Aorta (tissue), 5 donors: ENCODE measurements around the gene ADRA1B. TPM values are rescaled to one million over a fixed set of nuclear protein-coding genes. Genes with fewer than 3 reads are reported as not detected.
A peak's percentile ranks its signal among the peaks of the same experiment; 100 is the strongest.

Source experiments
- ATAC-seq: fragments of 200-7000 bp; cut with Tn5 transposase; one replicate; pipeline ENCODE4 v1.9.1; 2022; ENCODE audit warnings: moderate library complexity; ENCODE audit not compliant: low FRiP score
- DNase-seq, 2 donors: peaks; one replicate each; pipeline ENCODE4 v3.0.0-alpha.2; 2020
- H3K27ac ChIP-seq, 2 donors: one replicate each; pipeline ENCODE4 v1.5.1; 2013; ENCODE audit warnings: low read length in 2 of 2, mild to moderate bottlenecking in 2 of 2, moderate library complexity in 2 of 2, control low read depth in 1 of 2, inconsistent platforms in 1 of 2, low read depth in 1 of 2
- H3K27me3 ChIP-seq, 2 donors: one replicate each; pipeline ENCODE4 v1.6.1; 2013; ENCODE audit warnings: control low read depth in 1 of 2, low read length in 1 of 2, mild to moderate bottlenecking in 1 of 2, moderate library complexity in 1 of 2; ENCODE audit not compliant: insufficient read depth in 2 of 2, control insufficient read depth in 1 of 2
- H3K36me3 ChIP-seq, 2 donors: one replicate each; pipeline ENCODE4 v1.6.1; 2013; ENCODE audit warnings: control low read depth in 1 of 2, low read length in 1 of 2, mild to moderate bottlenecking in 1 of 2; ENCODE audit not compliant: insufficient read depth in 2 of 2, control insufficient read depth in 1 of 2
- H3K4me1 ChIP-seq, 2 donors: one replicate each; pipeline ENCODE4 v1.6.1; 2013; ENCODE audit warnings: low read length in 2 of 2, control low read depth in 1 of 2, mild to moderate bottlenecking in 1 of 2, moderate library complexity in 1 of 2; ENCODE audit not compliant: insufficient read depth in 2 of 2, control insufficient read depth in 1 of 2
- H3K4me3 ChIP-seq, 2 donors: one replicate each; pipeline ENCODE4 v1.5.1; 2013; ENCODE audit warnings: low read length in 2 of 2, control low read depth in 1 of 2, mild to moderate bottlenecking in 1 of 2
- H3K9me3 ChIP-seq: one replicate; pipeline ENCODE4 v1.6.1; 2013; ENCODE audit warnings: mild to moderate bottlenecking, low read length; ENCODE audit not compliant: control insufficient read depth
- WGBS, 2 donors: extraction: QIAGEN DNeasy Blood & Tissue Kit; methylation state at CpG; one replicate each; pipeline ENCODE4 v1.1.7; 2013; 5-methylcytosine and 5-hydroxymethylcytosine counted together
- intact Hi-C, 2 donors: fragments of 100-400 bp; cut with DNase I; formaldehyde crosslinking; loops; one replicate each; pipeline versions ENCODE4 v1.14.2 to v1.15.0; 2022
- polyA plus RNA-seq, 2 donors: library from polyadenylated mRNA; stranded (reverse); fragments of 200-250 nt; gene quantifications; one replicate each; pipeline ENCODE4 v1.2.3, GENCODE V29; 2013
- total RNA-seq, 2 donors: library from RNA; stranded (reverse); fragmentation: NEBNext Ultra II Directional; extraction: Animal tissue kit (Norgen Biotek cat#: 25700); gene quantifications; one replicate each; pipeline ENCODE4 v1.2.1, GENCODE V29; 2021
- donor health status: healthy with polysubstance abuse.
- donor health status: Bipolar disorder and iron deficiency.
- donor health status: DM: no; HTN: no; CAD: no.
- donor health status: DM: no; HTN: no; CAD: no.
- donor health status: DM: yes; HTN: yes; CAD: no.

The ADRA1B gene
- total and polyA plus RNA-seq, 4 donors = 3.8 to 16.0 (median 6.7) TPM

- Histone ChIP-seq H3K27ac (no peak overlapping the region), H3K4me3 (no peak overlapping the region)
- ATAC-seq = no peak
Observed at GRCh38 chr5:159897786-159898393, 18.4 kb upstream of the ADRA1B start.

GRCh38 chr5:159899067-159900049 lies 16.9 kb upstream of the ADRA1B start:
- intact Hi-C loops = no loop called here
- no peaks in the 10 kb centered on the region for H3K36me3 ChIP-seq
- no peaks in the 10 kb centered on the region for H3K9me3 ChIP-seq
- ATAC-seq = no peak
- no peak overlapping the region for H3K27ac ChIP-seq
- no peak overlapping the region for H3K4me3 ChIP-seq
- no peak for DNase-seq
- no peaks in the 10 kb centered on the region for H3K27me3 ChIP-seq
- WGBS, 2 donors = 85 to 86% methylated on average over 4 of the region's 4 CpGs
- H3K4me1 ChIP-seq = peaks cover 0 to 4% of the 10 kb centered on the region in 2 donors

More at GRCh38 chr5:159897786-159898393, 18.4 kb upstream of the ADRA1B start:
- no peaks in the 10 kb centered on the region for H3K36me3 ChIP-seq
- no peaks in the 10 kb centered on the region for H3K9me3 ChIP-seq
- intact Hi-C loops = no loop called here
- WGBS, 2 donors = 34 to 39% methylated on average over 6 of the region's 6 CpGs
- H3K4me1 ChIP-seq = peaks cover 0 to 4% of the 10 kb centered on the region in 2 donors
- no peaks in the 10 kb centered on the region for H3K27me3 ChIP-seq
- DNase-seq = peak in 1 of 2 donors; percentile 79

DNA sequence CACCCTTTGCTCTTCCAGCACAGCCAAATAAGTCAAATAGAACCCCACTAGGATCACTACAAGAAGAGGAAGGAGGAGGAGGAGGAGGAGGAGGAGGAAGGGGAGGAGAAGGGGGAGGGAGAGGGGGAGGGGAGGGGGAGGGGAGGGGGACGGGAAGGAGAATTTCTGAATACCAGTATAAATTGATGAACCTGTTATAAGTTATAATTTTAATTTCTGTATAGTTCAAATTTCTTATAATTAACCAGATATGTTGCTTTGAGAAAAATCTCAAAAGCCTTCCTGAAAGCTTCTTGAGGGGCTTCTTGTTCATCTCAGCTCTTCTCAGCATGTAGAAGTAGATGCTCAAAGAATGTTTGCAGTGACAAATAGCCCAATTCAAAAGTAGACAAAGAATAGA lies 15.0 kb upstream of the ADRA1B start:
- WGBS, 2 donors = 44 to 72% methylated on average over 1 of the region's 1 CpG
- intact Hi-C loops = no loop called here
- ATAC-seq (no peak), DNase-seq (no peak)
- Histone ChIP-seq H3K27ac (no peak overlapping the region), H3K4me1 (peaks cover 4% of the 10 kb centered on the region in 2 donors), H3K9me3 (no peaks in the 10 kb centered on the region), H3K4me3 (no peak overlapping the region), H3K36me3 (no peaks in the 10 kb centered on the region), H3K27me3 (no peaks in the 10 kb centered on the region)

GRCh38 chr5:159901772-159902171 lies 14.5 kb upstream of the ADRA1B start:
- Histone ChIP-seq H3K27ac (no peak overlapping the region), H3K9me3 (no peaks in the 10 kb centered on the region), H3K4me3 (no peak overlapping the region), H3K36me3 (no peaks in the 10 kb centered on the region), H3K4me1 (peaks cover 4% of the 10 kb centered on the region in 2 donors), H3K27me3 (no peaks in the 10 kb centered on the region)
- no peak for DNase-seq
- no peak for ATAC-seq
- intact Hi-C loops = no loop called here

GRCh38 chr5:159902444-159903121 lies 13.7 kb upstream of the ADRA1B start:
- Histone ChIP-seq H3K9me3 (no peaks in the 10 kb centered on the region), H3K4me1 (peaks cover 2 to 4% of the 10 kb centered on the region in 2 donors), H3K27ac (no peak overlapping the region), H3K27me3 (no peaks in the 10 kb centered on the region), H3K36me3 (no peaks in the 10 kb centered on the region), H3K4me3 (no peak overlapping the region)
- WGBS, 2 donors = 90 to 91% methylated on average over 8 of the region's 8 CpGs
- no peak for ATAC-seq
- intact Hi-C loops = no loop called here
- no peak for DNase-seq

- Histone ChIP-seq H3K9me3 (no peaks in the 10 kb centered on the region), H3K27ac (no peak overlapping the region), H3K27me3 (peaks cover 0 to 2% of the 10 kb centered on the region in 2 donors), H3K4me1 (peaks cover 0 to 4% of the 10 kb centered on the region in 2 donors), H3K36me3 (no peaks in the 10 kb centered on the region), H3K4me3 (no peak overlapping the region)
- 98 to 100% methylated on average over 1 of the region's 1 CpG for WGBS, 2 donors
- intact Hi-C loops = no loop called here
- ATAC-seq (no peak), DNase-seq (no peak)
Observed at GRCh38 chr5:159903131-159903530, 13.2 kb upstream of the ADRA1B start.

DNA sequence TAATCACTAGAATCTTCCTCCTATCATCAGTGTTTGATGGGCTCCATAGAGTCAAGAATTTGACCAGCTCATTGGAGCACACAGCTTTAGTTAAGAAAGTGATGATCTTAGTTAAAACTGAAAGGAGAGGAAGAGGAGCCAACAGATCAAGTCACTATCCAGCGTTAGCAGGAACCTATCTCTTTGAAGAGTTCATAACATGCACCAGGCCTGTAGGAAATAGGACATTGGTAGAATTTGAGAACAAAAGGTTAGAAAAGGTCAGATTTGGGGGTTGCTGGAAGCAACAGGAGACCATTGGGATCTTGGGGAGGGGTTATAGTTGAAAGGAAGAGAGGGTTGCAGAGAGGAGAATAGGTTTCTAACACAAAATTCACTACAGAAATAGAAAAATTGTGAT lies 11.4 kb upstream of the ADRA1B start:
- ATAC-seq = no peak
- WGBS, 2 donors = 90 to 94% methylated on average over 1 of the region's 1 CpG
- H3K27ac ChIP-seq = no peak overlapping the region

GRCh38 chr5:159905496-159905895 lies 10.8 kb upstream of the ADRA1B start:
- ATAC-seq (no peak), DNase-seq (no peak)
- Histone ChIP-seq H3K4me3 (no peak overlapping the region), H3K27me3 (peaks cover 0 to 2% of the 10 kb centered on the region in 2 donors), H3K27ac (no peak overlapping the region), H3K36me3 (no peaks in the 10 kb centered on the region), H3K9me3 (no peaks in the 10 kb centered on the region), H3K4me1 (peaks cover 0 to 4% of the 10 kb centered on the region in 2 donors)
- intact Hi-C loops = loop anchor here in 1 of 2 donors (5.0 kb wide), 1 partner anchor 38 kb away; no protein-coding TSS in a partner anchor

More for the DNA sequence above, 11.4 kb upstream of the ADRA1B start:
- Histone ChIP-seq H3K36me3 (no peaks in the 10 kb centered on the region), H3K4me3 (no peak overlapping the region), H3K27me3 (peaks cover 0 to 2% of the 10 kb centered on the region in 2 donors), H3K4me1 (peaks cover 0 to 4% of the 10 kb centered on the region in 2 donors), H3K9me3 (no peaks in the 10 kb centered on the region)
- no peak for DNase-seq
- intact Hi-C loops = loop anchor here in 1 of 2 donors (5.0 kb wide), 1 partner anchor 38 kb away; no protein-coding TSS in a partner anchor
